ENCODE measurements around the gene PNPLA2.

The PNPLA2 gene

DNA sequence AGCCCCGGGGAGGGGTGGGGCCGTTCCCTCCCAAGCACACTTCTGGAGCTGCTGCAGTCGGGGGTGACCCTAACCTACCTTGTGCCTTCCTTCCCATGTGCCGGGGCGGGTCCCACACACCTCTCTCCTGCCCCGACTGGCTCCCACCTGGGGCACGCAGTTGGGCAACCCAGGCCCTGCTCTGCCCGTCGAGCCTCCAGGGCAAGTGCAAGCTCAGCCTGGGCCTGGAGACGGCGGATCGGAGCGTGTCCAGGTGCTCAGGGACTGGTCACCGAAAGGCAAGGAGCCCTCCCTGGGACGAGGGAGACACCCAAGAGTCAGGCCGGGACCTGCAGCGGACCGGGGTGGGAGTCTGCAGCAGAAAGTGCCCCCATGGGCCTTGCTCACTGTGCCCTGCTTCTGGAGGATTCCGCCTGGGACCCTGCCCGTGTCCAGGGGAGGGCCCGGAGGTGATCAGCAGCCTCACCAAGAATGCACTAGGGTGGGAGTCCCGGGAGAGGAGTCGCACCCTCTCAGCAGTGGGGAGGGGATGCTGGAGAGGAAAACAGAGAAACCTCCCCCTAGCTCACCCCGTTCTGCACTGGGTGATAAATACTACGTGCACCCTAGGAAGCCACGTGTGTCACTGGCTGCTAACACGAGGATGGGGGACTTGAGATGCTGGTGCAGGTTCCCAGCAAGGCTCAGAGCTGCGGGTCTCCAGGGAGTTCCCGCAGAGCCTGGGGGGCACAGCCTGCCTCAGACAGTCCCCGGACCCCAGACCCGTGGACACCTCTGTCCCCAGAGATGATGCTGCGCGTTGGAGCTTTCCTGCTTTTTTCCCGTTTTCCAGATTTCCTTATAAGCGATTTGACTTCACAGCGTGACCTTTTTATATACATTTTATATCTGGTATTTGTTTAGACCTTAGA is 36.2 kb upstream of the PNPLA2 start:
- in situ Hi-C loops (cut with HindIII; ENCODE audit: low sequenced_read_pairs): no loop called here

DNA sequence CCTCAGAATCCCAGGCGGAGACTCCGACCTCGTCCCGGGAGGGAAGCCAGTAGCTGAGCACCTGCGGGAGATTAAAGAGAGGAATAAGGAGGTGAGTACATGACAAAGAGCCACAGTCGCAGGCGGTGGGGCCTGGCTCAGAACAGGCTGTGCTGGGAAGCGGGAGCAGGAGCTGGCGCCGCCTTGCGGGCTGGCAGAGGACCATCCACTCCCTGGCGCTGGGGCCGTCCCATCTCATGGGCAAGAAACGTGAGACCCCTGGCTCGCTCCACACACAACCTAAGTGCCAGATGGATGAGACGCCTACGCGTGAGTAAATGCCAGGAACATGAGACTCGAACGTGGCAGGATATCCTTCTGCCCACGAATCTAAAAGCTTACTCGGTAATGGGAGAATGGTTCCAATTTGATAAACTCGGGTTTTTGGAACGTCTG is 35.1 kb upstream of the PNPLA2 start:
- in situ Hi-C loops (cut with HindIII; ENCODE audit: low sequenced_read_pairs): no loop called here

DNA sequence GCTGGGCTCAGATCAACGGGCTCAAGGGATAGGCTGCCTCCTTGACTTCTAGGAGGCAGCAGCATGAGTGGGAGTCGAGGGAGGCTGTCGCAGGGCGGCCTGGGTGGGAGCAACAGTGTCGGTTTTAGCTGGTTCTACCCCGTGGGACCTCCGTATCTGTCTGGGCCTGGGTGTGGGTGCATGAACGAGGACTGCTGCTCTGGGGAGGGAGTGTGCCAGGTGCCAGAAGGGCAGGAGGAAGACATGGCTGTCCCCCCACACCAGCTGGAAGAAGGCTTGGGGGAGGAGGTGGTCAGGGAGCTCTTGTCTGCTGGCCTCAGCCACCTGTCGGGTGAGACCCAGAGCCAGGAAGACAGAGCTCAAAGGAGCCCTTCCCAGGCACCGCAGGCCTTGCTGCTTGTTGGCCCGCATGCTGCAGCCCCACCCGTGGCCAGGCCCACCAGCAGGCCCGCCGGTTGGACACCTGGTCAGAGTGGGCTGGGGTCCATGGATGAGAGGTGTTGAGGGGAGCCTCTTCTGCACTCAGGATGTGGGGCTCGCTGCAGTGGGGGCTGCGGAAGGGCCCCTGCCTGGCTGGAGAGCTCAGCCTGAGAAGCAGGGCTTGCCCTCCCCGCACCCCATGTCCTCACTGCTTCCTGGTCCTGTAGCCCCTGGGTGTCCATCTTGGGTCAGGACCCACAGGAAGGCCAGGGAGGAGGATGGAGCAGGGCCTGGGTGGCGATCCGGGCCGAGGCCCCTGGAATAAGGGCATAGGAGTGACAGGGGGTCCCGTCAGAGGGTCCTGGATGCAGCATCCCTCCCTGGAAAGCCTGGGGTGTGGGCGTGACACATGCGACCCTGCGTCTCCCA is 32.3 kb upstream of the PNPLA2 start:
- in situ Hi-C loops (cut with HindIII; ENCODE audit: low sequenced_read_pairs): no loop called here

DNA sequence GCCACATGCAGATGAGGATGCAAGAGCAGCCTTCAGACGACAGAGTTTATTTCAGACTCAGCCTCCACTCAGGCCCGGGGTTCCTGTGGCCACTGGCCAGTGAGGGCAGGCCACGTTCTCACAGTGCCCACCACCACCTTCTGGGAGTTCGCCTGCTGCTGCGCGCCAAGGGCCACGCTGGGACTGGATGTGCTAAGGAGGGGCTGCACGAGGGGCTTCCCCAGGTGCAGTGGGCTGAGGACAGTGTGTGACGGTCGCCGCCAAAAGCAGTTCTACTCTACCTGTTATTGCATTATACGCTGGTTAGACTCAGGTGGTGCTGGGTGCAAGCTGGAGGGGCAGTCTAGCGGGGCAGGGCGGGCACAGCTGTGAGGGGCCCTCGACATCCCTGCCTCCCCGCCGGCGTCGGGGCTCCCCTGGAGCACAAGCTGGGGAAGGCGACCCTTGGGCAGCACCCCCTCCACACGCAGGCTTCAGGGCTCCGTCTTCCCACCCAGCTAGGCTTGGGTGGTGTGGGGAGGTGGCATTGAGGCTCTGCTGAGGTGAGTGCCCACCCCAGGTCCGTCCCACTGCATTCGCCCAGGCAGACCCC is 31.5 kb upstream of the PNPLA2 start:
- in situ Hi-C loops (cut with HindIII; ENCODE audit: low sequenced_read_pairs): no loop called here

DNA sequence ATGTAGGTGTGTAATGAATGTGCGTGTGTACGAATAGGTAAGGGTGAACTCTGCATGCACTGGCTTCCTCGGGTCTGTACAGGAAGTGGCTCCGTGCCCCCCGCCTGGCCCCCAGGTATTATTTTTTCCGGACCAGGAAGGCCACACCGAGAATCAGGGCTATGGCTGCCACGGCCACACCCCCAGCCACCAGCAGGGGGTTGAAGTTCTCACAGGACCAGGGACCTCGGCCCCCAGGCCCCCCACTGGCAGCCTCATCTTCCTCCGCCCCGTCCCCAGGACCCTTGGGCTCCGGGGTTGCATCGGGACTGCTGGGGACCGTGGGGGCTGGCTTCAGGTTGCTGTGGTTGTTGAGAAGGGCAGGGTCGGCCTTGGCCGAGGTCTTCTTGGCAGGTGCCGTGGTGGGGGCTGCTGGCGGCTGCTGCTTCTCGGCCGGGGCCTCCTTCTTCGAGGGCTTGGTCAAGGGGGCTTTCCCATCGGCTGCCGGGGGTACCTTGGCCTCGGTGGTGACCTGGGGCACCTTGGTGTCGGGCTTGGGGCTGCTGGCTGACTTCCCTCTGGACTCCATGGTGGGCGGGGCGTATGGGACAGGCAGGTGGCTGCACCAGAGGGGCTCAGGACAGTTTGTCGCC is 30.6 kb upstream of the PNPLA2 start:
- in situ Hi-C loops (cut with HindIII; ENCODE audit: low sequenced_read_pairs): no loop called here

DNA sequence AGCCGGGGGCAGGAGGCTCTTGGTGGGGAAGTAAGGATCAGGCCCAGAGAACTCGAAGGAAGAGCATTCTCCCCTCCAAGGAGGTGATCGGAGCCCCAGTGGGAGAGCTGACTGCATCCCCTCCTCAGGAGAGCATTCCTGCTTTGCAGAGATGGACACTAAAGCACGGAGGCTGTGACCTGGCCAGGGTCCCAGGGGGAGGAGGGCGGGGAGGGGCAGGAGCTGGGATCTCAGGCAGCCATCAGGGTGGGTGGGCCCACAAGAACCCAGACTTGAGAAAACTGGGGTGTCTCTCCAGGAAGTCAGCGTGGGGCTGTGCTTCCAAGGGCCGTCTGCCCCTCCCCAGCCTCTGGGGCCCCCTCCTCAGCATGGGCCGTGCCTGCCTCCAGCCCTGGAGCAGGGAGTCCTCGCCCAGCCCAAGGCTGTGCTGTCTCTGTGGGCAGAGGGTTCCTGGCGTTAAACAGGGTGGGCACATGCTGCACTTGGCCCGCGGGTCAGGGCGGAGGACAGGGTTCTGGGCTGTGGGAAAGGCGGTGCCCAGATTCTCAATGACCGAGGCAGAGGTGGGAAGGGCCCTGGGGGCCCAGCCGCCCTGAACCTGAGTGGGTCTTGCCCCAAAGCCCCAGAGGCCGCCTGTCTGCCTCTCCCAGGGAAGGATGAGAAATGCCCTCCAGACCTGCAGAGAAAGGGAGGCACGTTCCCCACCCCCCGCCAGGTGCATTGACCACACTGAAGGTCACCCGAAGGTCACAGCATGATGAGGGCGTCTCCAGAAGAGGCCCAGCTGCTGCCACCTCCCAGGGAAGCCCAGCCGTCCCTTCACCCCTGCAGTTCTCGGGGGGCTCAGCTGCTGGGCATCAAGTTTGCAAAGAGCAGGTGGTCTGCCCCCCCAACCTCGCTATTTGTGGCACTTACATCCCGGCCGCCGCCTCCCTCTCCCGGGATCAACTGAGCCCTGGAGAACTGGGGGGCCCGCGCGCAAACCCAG is 29.5 kb upstream of the PNPLA2 start:
- in situ Hi-C loops (cut with HindIII; ENCODE audit: low sequenced_read_pairs): no loop called here

DNA sequence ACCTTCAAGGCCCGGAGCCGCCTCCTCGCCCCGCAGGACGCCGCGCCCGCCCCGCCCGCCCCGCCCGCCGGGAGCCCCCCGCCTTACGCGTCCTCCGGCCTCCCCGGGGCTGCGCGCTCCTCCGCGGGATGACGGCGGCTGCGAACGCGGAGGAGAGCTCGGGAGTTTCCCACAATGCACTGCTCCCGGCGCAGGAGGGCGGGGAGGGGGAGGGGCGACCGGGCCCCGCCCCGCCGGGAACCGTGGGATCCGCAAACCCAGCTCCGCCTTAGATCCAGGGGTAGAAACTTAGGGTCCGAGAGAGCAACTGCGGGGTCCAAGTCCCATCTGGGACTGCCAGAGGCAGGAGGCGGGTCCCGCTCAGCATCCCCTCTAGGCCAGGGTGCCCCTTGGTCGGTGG is 28.8 kb upstream of the PNPLA2 start, which contains the start of gene CEND1:
CEND1 (minus strand) TSS at position 148 of the 400 bp plus-strand sequence. CDS start 1,514 bp downstream, outside the sequence.
- in situ Hi-C loops (cut with HindIII; ENCODE audit: low sequenced_read_pairs): no loop called here

DNA sequence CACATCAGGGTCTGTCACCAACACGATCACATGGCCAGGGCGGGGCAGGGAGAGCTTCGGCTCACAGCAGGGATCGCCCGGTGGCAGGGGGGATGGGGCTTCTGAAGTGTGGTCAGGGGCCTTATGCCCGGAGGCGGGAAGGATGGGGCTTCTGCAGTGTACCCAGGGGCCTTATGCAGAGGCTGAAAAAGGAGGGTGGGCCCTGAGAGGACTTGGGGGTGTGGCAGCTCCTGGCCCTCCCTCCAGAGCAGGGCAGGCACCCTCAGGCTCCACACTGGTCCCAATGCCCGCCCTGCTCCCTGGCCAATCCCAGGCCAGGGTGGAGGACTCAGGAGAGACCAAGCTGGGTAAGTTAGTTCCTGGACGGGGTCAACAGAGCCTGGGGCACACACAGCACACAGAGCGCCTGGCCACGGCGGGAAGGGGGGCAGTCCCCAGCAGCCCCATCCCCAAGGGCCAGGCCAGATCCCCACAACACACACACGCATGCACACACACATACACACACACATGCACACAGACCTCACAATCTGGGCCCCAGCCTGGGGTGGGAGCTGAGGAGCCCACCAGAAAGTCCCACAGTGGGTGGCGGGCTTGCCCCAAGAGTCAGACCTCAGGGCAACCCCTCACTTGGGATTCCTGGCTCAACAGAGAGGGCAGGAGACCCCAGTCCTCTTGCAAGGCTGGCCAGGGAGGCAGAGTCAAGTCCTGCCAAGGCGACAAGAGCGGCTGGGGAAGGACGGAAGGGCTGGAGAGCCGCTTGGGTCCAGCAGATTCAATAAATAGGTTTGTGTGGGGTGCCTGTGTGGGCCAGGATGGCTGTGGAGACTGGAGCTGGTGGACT is 27.8 kb upstream of the PNPLA2 start:
- in situ Hi-C loops (cut with HindIII; ENCODE audit: low sequenced_read_pairs): no loop called here

DNA sequence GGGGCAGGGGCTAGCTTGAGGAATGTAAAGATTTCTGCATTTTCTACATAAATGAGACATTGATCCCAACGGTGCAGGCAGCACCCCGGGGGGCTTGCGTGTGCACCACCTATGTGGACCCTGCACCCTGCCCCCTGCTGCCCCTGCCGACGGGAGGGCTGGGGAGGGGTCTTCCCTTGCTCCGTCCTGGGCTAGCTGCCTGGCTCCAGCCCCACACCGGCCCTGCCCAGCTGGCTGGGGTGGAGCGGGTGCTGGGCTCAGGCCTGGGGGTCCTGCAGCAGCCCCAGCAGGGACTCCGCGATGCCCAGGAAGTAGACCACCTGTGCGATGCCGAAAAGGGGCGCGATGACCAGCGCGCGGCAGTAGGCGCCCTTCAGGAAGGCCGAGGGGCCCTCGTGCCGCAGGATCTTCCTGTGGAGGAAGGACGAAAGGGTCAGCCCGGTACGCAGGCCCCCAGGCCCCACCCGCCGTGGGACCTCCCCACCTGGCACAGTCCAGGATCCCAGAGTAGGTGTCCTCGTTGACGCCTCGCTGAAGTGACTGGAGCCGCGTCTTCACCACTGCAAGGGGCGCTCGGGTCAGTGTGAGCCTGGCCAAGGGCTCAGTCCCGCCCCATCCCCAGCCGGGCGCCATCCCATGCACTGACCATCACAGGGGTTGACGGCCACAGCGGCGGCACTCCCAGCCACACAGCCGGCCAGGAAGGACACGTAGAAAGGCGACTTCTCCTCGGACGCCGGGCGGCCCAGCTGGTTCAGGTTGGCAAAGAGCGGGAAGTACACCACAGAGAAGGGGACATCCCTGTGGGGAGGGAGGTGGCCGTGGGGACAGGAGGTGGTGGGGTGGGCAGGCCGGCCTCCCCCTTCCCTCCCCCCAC is 26.8 kb upstream of the PNPLA2 start:
- in situ Hi-C loops (cut with HindIII; ENCODE audit: low sequenced_read_pairs): no loop called here

DNA sequence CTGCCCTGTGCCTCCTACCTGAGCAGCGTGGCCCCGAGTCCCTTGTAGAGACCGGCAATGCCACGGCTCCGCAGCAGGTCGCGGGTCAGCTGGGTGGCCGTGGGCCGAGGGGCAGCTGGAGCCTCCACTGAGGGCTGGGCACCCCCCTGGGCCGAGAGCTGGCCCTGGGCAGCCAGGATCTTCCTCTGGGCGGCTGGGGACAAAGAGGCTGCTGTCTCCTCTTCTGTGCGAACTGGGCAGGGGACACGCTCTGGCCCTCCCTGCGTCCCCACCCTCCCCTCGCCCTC is 26.2 kb upstream of the PNPLA2 start:
- in situ Hi-C loops (cut with HindIII; ENCODE audit: low sequenced_read_pairs): no loop called here

DNA sequence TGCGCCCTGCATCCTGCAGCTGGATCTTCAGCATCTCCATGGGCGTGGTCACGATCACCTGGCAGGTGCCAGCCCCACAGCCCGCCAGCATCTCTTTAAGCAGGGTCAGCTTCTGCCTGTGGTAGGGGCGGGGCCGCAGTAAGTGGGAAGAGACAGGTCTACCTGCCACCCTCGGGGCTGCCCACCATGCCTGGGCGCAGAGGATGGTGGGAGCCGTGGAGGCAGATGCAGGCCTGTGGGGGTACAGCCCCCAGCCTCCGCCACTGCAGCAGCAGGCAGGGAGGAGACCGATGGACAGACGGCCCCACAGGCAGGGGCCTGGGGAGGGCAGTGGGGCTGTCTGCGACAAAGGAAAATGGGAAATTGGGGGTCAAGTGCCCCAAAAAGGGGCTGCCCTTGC is 25.8 kb upstream of the PNPLA2 start:
- in situ Hi-C loops (cut with HindIII; ENCODE audit: low sequenced_read_pairs): no loop called here

DNA sequence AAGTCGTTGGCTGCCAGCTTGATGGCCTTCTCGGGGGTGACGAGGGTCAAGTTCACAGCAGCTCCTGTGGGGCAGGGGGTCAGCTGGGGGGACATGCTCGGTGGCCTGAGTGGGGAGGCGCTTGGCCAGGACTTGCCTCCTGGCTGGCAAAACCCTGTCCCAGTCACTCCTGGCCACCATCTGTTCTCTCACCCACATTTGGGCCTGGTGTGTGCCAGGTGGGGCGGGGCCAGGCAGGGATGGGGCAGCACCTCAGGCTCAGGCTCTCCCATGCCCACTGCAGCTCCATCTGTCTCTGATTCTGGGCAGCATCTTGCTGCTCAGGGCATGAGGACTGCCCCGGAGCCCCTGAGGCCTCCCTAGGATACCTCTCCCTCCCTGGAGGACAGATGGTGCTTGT is 25.2 kb upstream of the PNPLA2 start:
- in situ Hi-C loops (cut with HindIII; ENCODE audit: low sequenced_read_pairs): no loop called here

DNA sequence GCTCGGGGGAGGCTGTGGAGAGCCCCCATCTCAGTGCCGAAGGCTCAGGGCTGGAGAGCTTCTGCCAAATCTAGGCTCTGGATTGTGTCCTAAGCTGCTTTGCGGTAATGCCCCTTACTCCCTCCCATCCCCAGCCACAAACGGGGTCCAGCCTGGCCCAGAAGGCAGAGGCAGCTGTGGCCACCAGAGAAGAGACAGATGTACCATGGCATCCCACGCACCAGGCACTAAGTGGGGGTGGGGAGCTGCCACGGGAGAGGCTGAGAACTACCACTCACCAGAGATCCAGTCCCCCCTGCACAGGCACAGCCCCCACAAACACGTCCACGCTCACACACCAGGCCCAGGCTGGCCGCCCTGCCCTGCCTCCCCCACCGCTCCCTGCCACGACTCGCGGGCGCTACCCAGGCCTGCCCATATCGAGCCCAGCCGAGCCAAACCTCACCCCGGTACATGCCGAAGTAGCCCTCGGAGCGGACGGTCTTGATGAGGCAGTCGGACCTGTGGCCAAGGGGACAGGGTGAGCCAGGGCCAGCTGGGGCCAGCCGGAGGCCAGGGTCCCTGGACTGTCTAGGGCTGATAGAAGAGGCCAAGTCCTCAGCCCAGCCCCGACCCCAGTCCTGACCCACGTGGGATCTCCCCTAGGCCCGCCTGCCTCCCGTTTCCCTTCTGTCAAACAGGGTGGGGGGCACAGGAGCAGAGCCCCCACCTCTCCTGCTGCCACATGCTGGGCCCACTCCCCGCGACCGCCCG is 24.5 kb upstream of the PNPLA2 start:
- in situ Hi-C loops (cut with HindIII; ENCODE audit: low sequenced_read_pairs): no loop called here

DNA sequence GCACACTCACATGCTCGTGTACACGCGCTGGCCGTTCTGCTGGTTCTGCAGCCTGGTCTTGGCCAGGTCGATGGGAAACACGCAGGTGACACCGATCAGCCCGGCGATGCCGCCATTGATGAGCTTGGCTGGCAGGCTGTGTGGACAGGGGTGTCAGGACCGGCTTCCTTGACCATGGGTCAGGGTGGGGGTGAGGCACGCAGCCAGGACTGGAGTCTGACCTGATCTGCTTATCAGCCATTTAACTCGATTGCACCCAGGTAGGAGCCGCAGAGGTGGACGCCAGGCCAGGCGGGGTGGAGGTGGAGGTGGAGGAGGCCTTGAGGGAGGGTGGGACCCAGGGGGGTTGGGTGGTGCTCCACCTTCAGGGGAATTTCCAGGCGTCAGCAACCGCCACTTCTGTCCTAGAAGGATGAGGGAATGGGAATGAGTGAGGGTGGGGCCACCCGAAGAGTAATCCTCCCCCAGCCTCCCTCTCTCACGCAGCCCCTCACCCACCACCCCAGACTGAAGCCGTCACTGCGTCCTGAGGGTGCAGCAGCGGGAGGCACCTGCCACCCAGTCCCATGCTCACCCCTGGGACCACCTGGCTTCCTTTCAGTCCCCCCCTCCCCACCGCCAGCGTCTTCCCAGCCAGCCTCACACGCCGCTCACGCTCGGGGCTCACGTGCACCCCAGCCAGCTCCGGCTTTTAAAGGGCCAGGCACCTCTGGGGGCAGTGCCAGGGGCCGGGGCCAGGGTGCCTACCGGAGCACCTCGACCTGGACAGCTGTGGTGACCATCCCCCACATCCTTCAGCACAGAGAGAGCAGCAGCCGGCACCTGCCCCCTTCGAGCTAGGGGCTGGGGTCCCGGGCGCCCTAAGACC is 23.7 kb upstream of the PNPLA2 start:
- in situ Hi-C loops (cut with HindIII; ENCODE audit: low sequenced_read_pairs): no loop called here

DNA sequence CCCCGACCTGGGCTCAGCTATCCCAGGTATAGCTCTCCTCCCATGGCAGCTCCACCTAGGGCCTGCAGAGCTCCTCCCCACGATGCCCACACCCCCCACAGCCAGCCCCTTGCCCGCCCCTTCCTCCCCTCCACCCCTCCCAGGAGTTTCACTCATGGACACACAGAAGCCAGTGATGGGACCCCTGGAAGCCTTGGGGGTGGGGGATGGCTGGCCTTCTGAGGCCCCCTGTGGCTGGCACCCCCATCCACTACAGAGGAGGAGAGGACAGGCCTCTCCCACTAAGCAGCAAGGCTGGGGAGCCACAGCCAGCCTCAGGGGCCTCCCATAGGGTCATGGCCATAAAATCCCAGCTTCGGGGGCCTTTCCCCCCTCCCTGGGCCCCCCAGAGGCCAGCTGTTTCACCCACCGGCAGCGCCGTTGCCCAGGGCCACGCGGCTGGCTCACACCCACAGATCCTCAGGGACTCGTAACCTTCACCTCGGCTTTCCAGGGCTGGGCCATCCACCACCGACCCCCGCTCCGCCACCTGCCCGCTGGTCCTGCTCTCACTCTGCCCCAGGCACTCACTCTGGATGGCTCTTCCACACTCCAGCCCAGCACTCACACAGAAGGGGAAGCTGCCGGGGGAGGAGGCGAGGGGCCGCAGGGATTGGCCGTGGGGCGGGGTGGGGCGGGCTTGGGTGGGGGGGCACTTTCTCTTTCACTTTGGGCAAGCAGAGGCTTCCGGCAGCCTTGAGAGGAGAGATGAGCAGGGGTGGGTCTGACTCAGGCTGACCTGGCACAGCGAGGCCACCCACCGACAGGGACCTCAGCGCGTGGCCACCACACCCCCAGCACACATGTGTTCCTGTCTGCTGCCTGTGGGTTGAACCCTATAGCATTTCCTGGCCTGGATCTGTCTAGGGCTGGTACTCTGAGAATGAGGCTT is 22.8 kb upstream of the PNPLA2 start:
- in situ Hi-C loops (cut with HindIII; ENCODE audit: low sequenced_read_pairs): no loop called here
